Left lung (tissue), 14 donors: Measurements from ENCODE around the gene SLC9A7. TPM values are rescaled to one million over a fixed set of nuclear protein-coding genes. Genes with fewer than 3 reads are reported as not detected.

Source experiments
- ATAC-seq: fragments of 200-7000 bp; cut with Tn5 transposase; one replicate; pipeline ENCODE4 v1.9.1; 2020; ENCODE audit warnings: moderate library complexity
- DNase-seq, 4 donors: peaks; one replicate each; pipeline ENCODE4 v3.0.0-alpha.2; 2013 to 2020
- H3K27ac ChIP-seq, 2 donors: fragments of 200-600 bp; sonication (generic) in 1 of 2; one replicate each; pipeline versions ENCODE4 v1.5.0 to v1.8.0; 2020 to 2021
- H3K27me3 ChIP-seq, 2 donors: fragments of 200-600 bp; sonication (generic) in 1 of 2; one replicate each; pipeline versions ENCODE4 v1.5.0 to v1.8.0; 2020 to 2021
- H3K36me3 ChIP-seq, 2 donors: fragments of 200-600 bp; sonication (generic) in 1 of 2; one replicate each; pipeline versions ENCODE4 v1.5.0 to v1.8.0; 2020 to 2021
- H3K4me1 ChIP-seq, 2 donors: fragments of 200-600 bp; one replicate each; pipeline ENCODE4 v1.8.0; 2021
- H3K4me3 ChIP-seq, 2 donors: fragments of 200-600 bp; sonication (generic) in 1 of 2; one replicate each; pipeline versions ENCODE4 v1.5.0 to v1.8.0; 2020 to 2021; ENCODE audit warnings: mild to moderate bottlenecking in 1 of 2
- H3K9me3 ChIP-seq, 2 donors: fragments of 200-600 bp; sonication (generic) in 1 of 2; one replicate each; pipeline versions ENCODE4 v1.5.0 to v1.8.0; 2020 to 2021
- intact Hi-C, 2 donors: fragments of 100-400 bp; cut with DNase I; formaldehyde crosslinking; loops; one replicate each; pipeline versions ENCODE4 v1.11.2 to v1.14.2; 2022
- long read RNA-seq, 12 donors: library from polyadenylated mRNA in 2 of 12; unstranded in 2 of 12; transcript quantifications; one replicate each; pipeline ENCODE4 v2.0.0 and lab custom pipeline, GENCODE V29; 2019 to 2026
- polyA plus RNA-seq, 6 donors: library from polyadenylated mRNA; unstranded; fragments of 120-200 nt; gene quantifications; one replicate each; pipeline ENCODE4 v1.2.1, GENCODE V29; 2013; ENCODE audit not compliant: insufficient read length in 6 of 6
- total RNA-seq, 2 donors: library from RNA; stranded (reverse); fragmentation: NEBNext Ultra II Directional; extraction: Animal tissue kit (Norgen Biotek cat#: 25700); gene quantifications; one replicate each; pipeline ENCODE4 v1.2.1, GENCODE V29; 2021
- TF ChIP-seq, protein P1 (sequence below), 2 donors: fragments of 200-600 bp; sonication (generic) in 1 of 2; IDR thresholded peaks; one replicate each; pipeline versions ENCODE4 v1.5.0 to v1.8.0; 2021; ENCODE audit warnings: antibody characterized with exemption in 2 of 2
- donor health status: DM: no; HTN: yes; CAD: no.
- donor health status: DM: no; HTN: no; CAD: no.

The SLC9A7 gene
- total RNA-seq (10 to 100 TPM in 1 of 2 donors, 1 to 10 TPM in 1; 7.6 to 10.5 TPM), polyA plus RNA-seq (1 to 10 TPM; 2.3 to 3.2 (median 3.1) TPM)
- long read RNA-seq, donor 1, partial matches to known transcripts: 0 of 1 reads
- long read RNA-seq, donor 1, other reads (novel, unspliced or antisense): 0 of 1 reads
- long read RNA-seq, donor 2: 0 reads
- long read RNA-seq, donor 3: 0 reads
- long read RNA-seq, donor 4: 0 reads
- long read RNA-seq, donor 5: 0 reads
- long read RNA-seq, donor 6: 0 reads
- long read RNA-seq, donor 7: 0 reads
- long read RNA-seq, donor 8: 0 reads
- long read RNA-seq, donor 9: 0 reads
- long read RNA-seq, donor 10, full-length matches to known transcripts: 1 of 2 reads
- long read RNA-seq, donor 10, partial matches to known transcripts: 0 of 2 reads
- long read RNA-seq, donor 10, other reads (novel, unspliced or antisense): 1 of 2 reads
- long read RNA-seq, donor 11, full-length matches to known transcripts: 1 of 7 reads
- long read RNA-seq, donor 11, partial matches to known transcripts: 6 of 7 reads
- long read RNA-seq, donor 11, other reads (novel, unspliced or antisense): 0 of 7 reads
- long read RNA-seq, donor 12: 0 reads

DNA sequence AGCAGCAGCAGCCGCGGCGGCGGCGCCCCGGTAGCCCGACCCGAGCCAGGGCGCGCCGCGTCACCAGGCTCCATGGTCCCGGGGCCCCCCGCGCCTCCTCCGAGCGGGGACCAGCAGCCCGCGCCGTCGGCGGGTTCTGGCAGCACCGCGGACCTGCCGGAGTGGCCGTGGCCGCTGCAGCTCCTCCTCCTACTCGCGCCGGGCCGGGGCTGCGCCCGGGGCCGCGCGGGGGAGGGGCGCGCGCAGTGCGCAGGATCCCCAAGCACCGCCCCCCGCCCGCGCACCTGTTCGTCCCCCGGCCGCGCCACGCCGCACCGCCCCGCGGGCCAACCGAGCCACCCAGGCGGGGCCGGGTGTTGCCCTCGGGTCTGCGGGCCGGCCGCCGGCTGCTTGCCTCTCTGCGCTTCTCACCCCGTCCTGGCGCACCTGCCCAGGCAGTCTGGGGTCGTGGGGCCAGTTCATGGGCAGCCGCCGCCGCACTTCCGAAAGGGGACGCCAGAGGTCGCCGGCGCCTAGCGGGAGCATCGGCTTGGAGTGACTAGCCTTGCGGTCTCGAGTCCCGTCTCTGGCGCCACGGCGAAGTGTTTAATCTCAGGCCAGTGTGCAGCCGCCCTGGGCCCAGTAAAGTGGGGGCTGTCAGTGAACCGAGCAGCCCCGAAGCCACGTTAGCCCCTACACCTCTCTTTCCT lies at the start of gene SLC9A7:
Gene SLC9A7 (minus strand): TSS at position 163 of the 689 bp plus-strand sequence. CDS start 89 bp downstream, at position 74.
- Histone ChIP-seq H3K27ac (no peak within 1 kb of the TSS), H3K4me3 (peak within 1 kb of the TSS; percentile 27 to 43), H3K4me1 (peaks cover 0 to 4% of the 10 kb centered on the region in 2 donors), H3K36me3 (no peaks in the 10 kb centered on the region), H3K27me3 (no peaks in the 10 kb centered on the region), H3K9me3 (no peaks in the 10 kb centered on the region)
- TF ChIP-seq, protein P1, sequence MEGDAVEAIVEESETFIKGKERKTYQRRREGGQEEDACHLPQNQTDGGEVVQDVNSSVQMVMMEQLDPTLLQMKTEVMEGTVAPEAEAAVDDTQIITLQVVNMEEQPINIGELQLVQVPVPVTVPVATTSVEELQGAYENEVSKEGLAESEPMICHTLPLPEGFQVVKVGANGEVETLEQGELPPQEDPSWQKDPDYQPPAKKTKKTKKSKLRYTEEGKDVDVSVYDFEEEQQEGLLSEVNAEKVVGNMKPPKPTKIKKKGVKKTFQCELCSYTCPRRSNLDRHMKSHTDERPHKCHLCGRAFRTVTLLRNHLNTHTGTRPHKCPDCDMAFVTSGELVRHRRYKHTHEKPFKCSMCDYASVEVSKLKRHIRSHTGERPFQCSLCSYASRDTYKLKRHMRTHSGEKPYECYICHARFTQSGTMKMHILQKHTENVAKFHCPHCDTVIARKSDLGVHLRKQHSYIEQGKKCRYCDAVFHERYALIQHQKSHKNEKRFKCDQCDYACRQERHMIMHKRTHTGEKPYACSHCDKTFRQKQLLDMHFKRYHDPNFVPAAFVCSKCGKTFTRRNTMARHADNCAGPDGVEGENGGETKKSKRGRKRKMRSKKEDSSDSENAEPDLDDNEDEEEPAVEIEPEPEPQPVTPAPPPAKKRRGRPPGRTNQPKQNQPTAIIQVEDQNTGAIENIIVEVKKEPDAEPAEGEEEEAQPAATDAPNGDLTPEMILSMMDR (IDR thresholded peaks at IDR 0.05): peak; percentile 70 to 82
- peak; percentile 89 for ATAC-seq
- intact Hi-C loops: loop anchor here in 1 of 2 donors (5.0 kb wide), 1 partner anchor 38 kb away; no protein-coding TSS in a partner anchor
- DNase-seq: peak; percentile 32 to 95 (median 70)

DNA sequence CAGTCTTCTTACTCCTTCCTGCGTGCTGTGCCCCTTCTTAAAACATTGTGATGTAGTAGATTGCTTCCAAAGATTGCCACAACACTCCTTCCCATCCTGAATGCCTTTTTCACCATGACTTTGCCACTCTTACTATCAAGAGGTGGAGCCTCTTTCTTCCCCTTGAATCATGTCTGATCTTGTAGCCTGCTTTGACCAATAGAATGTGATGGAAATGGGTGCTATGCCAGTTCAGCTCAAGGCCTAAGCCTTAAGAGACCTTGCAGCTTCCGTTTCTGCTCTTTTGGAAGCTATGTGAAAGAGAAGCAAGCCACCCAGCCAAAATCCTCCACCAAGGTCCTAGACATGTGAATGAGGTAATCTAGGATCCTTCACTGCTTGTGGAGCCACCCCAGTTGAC lies 46.4 kb upstream of the SLC9A7 start:
- Histone ChIP-seq H3K4me3 (no peak overlapping the region), H3K27me3 (no peaks in the 10 kb centered on the region), H3K27ac (no peak overlapping the region), H3K36me3 (no peaks in the 10 kb centered on the region), H3K9me3 (no peaks in the 10 kb centered on the region), H3K4me1 (no peaks in the 10 kb centered on the region)
- intact Hi-C loops: no loop called here
- ATAC-seq (no peak), DNase-seq (no peak)
- TF ChIP-seq, protein P1 (IDR thresholded peaks at IDR 0.05): no peak

DNA sequence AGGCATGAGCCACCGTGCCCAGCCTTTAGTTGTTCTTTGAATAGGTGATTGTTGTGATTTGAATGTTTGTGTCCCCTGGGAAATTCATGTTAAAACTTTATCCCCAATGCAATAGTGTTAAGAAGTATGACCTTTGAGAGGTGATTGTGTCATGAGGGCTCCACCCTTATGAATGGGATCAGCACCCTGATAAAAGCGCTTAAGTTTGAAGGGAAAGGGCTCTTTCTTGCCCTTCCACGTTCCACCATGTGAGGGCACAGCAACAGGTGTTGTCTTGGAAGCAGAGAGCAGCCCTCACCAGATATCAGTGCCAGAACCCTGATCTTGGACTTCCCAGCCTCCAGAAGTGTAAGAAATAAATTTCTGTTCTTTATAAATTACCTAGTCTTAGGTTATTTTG lies 44.2 kb upstream of the SLC9A7 start:
- H3K36me3 ChIP-seq: no peaks in the 10 kb centered on the region
- H3K27ac ChIP-seq: no peak overlapping the region
- H3K4me1 ChIP-seq: no peaks in the 10 kb centered on the region
- H3K4me3 ChIP-seq: no peak overlapping the region
- ATAC-seq: peak; percentile 35
- no peaks in the 10 kb centered on the region for H3K9me3 ChIP-seq
- TF ChIP-seq, protein P1 (IDR thresholded peaks at IDR 0.05): no peak
- no peak for DNase-seq
- H3K27me3 ChIP-seq: no peaks in the 10 kb centered on the region
- intact Hi-C loops: no loop called here

DNA sequence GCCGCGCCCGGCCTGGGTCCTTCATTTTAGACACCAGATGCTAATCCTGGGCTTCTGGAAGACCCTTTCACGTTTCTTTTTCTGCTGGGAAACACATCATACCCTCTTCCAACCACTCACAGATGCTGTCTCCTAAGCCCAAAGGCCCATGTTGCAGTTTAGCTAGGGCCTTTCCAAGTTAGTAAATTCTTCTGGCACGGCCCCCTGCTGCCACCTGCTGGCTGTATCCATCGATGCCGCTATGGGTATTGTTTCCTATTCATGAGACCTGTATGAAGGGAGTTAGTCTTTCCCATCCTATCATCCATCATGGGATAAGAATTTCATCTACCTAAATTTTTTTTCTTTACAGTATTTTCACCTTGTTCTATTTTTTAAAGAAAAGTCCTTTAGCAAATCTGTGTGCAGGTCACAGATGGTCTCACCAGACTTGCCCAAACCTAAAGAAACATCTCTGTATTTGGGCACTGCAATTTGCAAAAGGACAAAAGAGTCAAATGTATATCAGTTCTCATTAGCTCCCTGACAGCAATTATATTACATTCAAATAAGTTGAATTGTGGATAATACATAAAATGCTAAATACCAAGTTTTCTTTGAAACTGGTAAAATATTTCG lies 37.8 kb upstream of the SLC9A7 start:
- Histone ChIP-seq H3K27ac (no peak overlapping the region), H3K4me1 (peaks cover 0 to 17% of the 10 kb centered on the region in 2 donors), H3K4me3 (no peak overlapping the region), H3K36me3 (no peaks in the 10 kb centered on the region), H3K27me3 (no peaks in the 10 kb centered on the region), H3K9me3 (no peaks in the 10 kb centered on the region)
- intact Hi-C loops: loop anchor here in 1 of 2 donors (5.0 kb wide), 1 partner anchor 39 kb away; the partner anchor contains the start of gene SLC9A7
- TF ChIP-seq, protein P1 (IDR thresholded peaks at IDR 0.05): peak; percentile 72 to 78
- ATAC-seq (peak; percentile 89), DNase-seq (peak; percentile 35 to 87 (median 67))
